Loucy (cell line): ENCODE data around the gene RILPL1.

Source experiments
- H2AFZ ChIP-seq: fragments of 200-600 bp; sonication (generic); 2 replicates; pipeline ENCODE4 v1.6.0; 2016; ENCODE audit warnings: antibody characterized with exemption, mild to moderate bottlenecking, low read length, moderate library complexity
- H3F3A ChIP-seq: fragments of 200-600 bp; 2 replicates; pipeline ENCODE4 v1.6.0; 2016; ENCODE audit warnings: antibody characterized with exemption, low read depth, mild to moderate bottlenecking
- H3K27me3 ChIP-seq: fragments of 200-600 bp; sonication (generic); 2 replicates; pipeline ENCODE4 v1.6.1; 2014; ENCODE audit warnings: low read length, mild to moderate bottlenecking; ENCODE audit not compliant: insufficient read depth, poor library complexity, severe bottlenecking
- H3K36me3 ChIP-seq: fragments of 200-600 bp; sonication (generic); 2 replicates; pipeline ENCODE4 v1.6.1; 2016; ENCODE audit warnings: low read length; ENCODE audit not compliant: insufficient read depth
- H3K4me1 ChIP-seq: fragments of 200-600 bp; sonication (generic); 2 replicates; pipeline ENCODE4 v1.5.1; 2014; ENCODE audit warnings: low read length, mild to moderate bottlenecking; ENCODE audit not compliant: insufficient read depth, poor library complexity, severe bottlenecking
- H3K4me2 ChIP-seq: fragments of 200-600 bp; sonication (generic); 2 replicates; pipeline ENCODE4 v1.6.0; 2014; ENCODE audit warnings: antibody characterized with exemption, low read length, low read depth, mild to moderate bottlenecking; ENCODE audit not compliant: poor library complexity, severe bottlenecking
- H3K4me3 ChIP-seq: fragments of 200-600 bp; sonication (generic); 2 replicates; pipeline ENCODE4 v1.5.1; 2014; ENCODE audit warnings: low read length, mild to moderate bottlenecking, mixed read lengths; ENCODE audit not compliant: poor library complexity, severe bottlenecking
- H3K79me2 ChIP-seq: fragments of 200-600 bp; sonication (generic); 2 replicates; pipeline ENCODE4 v1.6.1; 2014; ENCODE audit warnings: low read length; ENCODE audit not compliant: insufficient read depth
- H3K9ac ChIP-seq: fragments of 200-600 bp; sonication (generic); 2 replicates; pipeline ENCODE4 v1.6.0; 2014; ENCODE audit warnings: mild to moderate bottlenecking, low read depth, low read length, moderate library complexity; ENCODE audit not compliant: poor library complexity, severe bottlenecking
- H3K9me2 ChIP-seq: fragments of 200-600 bp; sonication (generic); replicated peaks from 2 replicates; pipeline ENCODE4 v1.6.1; 2016; ENCODE audit warnings: low read depth, low read length, mixed read lengths
- H3K9me3 ChIP-seq: fragments of 200-600 bp; sonication (generic); 2 replicates; pipeline ENCODE4 v1.6.1; 2014; ENCODE audit warnings: mild to moderate bottlenecking, antibody characterized with exemption, low read length, low read depth; ENCODE audit not compliant: insufficient read depth
- H4K20me1 ChIP-seq: fragments of 200-600 bp; sonication (generic); 2 replicates; pipeline ENCODE4 v1.6.0; 2014; ENCODE audit warnings: antibody characterized with exemption, low read length, mild to moderate bottlenecking; ENCODE audit not compliant: insufficient read depth, poor library complexity, severe bottlenecking
- EZH2phosphoT487 ChIP-seq: fragments of 200-600 bp; IDR thresholded peaks from 2 replicates; pipeline ENCODE4 v1.6.1; 2018; ENCODE audit warnings: antibody characterized with exemption, mild to moderate bottlenecking, moderate library complexity, borderline replicate concordance
- TF ChIP-seq, protein P1 (sequence below): fragments of 200-600 bp; sonication (generic); conservative IDR thresholded peaks from 2 replicates; pipeline ENCODE4 v1.5.1; 2014; ENCODE audit warnings: mild to moderate bottlenecking, antibody characterized with exemption, low read length

Gene RILPL1

DNA sequence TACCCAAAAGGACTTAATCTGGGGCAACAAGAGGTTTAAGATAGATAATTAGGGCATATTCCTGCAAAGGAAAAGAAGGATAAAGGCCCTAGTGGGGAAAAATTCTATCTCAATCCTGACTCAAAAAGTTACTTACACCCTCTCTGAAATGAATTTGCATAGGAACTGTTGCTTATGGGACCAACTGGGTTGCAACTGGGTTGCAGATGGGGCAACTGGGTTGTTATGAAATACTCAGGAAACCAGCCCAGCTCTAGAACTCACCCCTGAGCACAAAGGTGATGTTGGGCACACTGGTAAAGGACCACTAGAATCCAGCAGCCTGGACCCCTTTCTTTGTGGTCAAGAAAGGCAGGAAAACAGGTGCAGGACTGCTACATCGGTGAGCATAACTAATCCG, 17.2 kb upstream of the RILPL1 start:
- Histone ChIP-seq H3K9me3 (no peaks in the 10 kb centered on the region), H2AFZ (no peak overlapping the region), H3K79me2 (no peaks in the 10 kb centered on the region), H3K4me1 (no peaks in the 10 kb centered on the region), H3K9ac (no peak overlapping the region), H3K36me3 (no peaks in the 10 kb centered on the region), H4K20me1 (no peaks in the 10 kb centered on the region), H3K4me3 (no peak overlapping the region), H3K9me2 (no peaks in the 10 kb centered on the region), H3F3A (no peaks in the 10 kb centered on the region), H3K4me2 (no peak overlapping the region), H3K27me3 (no peaks in the 10 kb centered on the region)
- TF ChIP-seq, protein P1, sequence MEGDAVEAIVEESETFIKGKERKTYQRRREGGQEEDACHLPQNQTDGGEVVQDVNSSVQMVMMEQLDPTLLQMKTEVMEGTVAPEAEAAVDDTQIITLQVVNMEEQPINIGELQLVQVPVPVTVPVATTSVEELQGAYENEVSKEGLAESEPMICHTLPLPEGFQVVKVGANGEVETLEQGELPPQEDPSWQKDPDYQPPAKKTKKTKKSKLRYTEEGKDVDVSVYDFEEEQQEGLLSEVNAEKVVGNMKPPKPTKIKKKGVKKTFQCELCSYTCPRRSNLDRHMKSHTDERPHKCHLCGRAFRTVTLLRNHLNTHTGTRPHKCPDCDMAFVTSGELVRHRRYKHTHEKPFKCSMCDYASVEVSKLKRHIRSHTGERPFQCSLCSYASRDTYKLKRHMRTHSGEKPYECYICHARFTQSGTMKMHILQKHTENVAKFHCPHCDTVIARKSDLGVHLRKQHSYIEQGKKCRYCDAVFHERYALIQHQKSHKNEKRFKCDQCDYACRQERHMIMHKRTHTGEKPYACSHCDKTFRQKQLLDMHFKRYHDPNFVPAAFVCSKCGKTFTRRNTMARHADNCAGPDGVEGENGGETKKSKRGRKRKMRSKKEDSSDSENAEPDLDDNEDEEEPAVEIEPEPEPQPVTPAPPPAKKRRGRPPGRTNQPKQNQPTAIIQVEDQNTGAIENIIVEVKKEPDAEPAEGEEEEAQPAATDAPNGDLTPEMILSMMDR: no peak
- no peak for TF ChIP-seq EZH2phosphoT487

DNA sequence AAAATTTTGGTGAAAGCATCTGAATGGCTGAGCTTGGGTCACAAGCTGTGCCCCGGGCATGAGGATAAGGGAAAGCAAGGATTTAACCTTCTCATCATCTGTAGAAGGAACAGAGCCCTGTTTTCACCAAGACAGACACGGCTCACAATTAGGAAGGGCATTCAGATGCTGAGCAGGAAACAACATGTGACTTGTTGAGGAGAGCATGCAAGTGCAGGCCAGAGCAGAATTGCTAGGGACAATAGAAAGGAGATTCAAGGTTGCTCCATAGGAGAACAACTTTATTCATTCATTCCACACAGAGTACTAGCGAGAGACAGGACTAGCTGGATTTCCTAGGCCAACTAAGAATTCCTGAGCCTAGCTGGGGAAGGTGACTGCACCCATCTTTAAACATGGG, 14.6 kb upstream of the RILPL1 start:
- H3K4me3 ChIP-seq: no peak overlapping the region
- H3K4me1 ChIP-seq: no peaks in the 10 kb centered on the region
- TF ChIP-seq, protein P1: no peak
- no peak for TF ChIP-seq EZH2phosphoT487
- no peaks in the 10 kb centered on the region for H3F3A ChIP-seq
- no peak overlapping the region for H3K9ac ChIP-seq
- no peaks in the 10 kb centered on the region for H3K36me3 ChIP-seq
- no peaks in the 10 kb centered on the region for H3K9me2 ChIP-seq
- H2AFZ ChIP-seq: no peak overlapping the region
- no peak overlapping the region for H3K4me2 ChIP-seq
- H3K27me3 ChIP-seq: no peaks in the 10 kb centered on the region
- H3K79me2 ChIP-seq: no peaks in the 10 kb centered on the region
- H4K20me1 ChIP-seq: no peaks in the 10 kb centered on the region
- H3K9me3 ChIP-seq: no peaks in the 10 kb centered on the region

DNA sequence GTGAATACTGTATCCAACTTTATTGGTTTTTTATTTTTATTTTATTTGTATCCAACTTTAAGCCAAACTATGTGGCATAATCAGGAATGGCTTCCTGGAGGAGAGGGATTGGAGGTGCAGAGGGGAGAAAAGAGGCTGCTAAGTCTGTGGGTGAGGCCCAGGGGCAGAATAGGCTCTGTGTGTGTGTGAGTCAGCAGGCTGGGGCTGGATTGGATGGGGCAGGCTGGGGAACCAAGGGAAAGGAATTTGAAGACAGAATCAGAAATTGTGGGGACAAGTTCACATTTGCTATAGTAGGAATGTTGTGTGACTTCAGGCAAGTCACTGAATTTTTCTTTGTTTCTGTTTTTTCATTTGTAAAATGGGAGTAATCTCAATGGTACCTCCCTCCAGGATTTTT, 12.8 kb upstream of the RILPL1 start:
- Histone ChIP-seq H4K20me1 (no peaks in the 10 kb centered on the region), H3K9me2 (no peaks in the 10 kb centered on the region), H3F3A (no peaks in the 10 kb centered on the region), H3K4me3 (no peak overlapping the region), H3K9me3 (no peaks in the 10 kb centered on the region), H3K36me3 (no peaks in the 10 kb centered on the region), H3K79me2 (no peaks in the 10 kb centered on the region), H3K4me1 (no peaks in the 10 kb centered on the region), H3K9ac (no peak overlapping the region), H3K27me3 (no peaks in the 10 kb centered on the region), H2AFZ (no peak overlapping the region), H3K4me2 (no peak overlapping the region)
- TF ChIP-seq, protein P1: no peak
- TF ChIP-seq EZH2phosphoT487: no peak
